ENCODE results near the gene DCLK1. TPM values are rescaled to one million over a fixed set of nuclear protein-coding genes. Genes with fewer than 3 reads are reported as not detected.

The DCLK1 gene
- total RNA-seq, 1 experiment from 2014 or later = 0.10 TPM

DNA sequence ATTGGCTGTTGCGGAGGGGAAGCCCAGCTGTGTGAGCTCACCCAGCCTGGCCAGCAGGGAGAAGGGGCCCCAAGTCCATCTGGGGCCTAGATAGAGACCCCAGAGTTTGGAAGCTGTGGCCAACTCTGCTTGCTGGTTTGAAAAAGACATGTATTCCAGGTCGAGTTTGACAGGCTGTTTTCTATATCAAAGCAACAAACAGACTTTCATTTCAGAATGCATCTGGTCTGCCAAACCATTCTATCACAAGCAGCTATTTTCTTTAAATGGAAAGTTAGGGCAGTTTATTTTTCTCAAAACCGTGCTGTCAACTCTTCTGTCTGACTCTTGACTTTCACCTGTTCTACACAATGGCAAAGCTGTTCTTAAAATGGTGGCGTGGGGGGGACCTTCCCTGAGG is 185.8 kb downstream of the DCLK1 start:
- no peaks in the 10 kb centered on the region for H4K20me1 ChIP-seq (ENCODE audit: insufficient read depth)
- no peak overlapping the region for H3K27ac ChIP-seq (ENCODE audit: low read depth, low read length)
- POLR2A ChIA-PET = no interaction called here
- no peak for DNase-seq (ENCODE audit: low read depth, low spot score)
- CTCF ChIA-PET = no interaction called here
- BruUV-seq (replicated peaks) = no TSS peak
- no peak overlapping the region for H3K4me2 ChIP-seq (ENCODE audit: low read length)
- no peak overlapping the region for H3K9ac ChIP-seq (ENCODE audit: low read length)
- H2AFZ ChIP-seq (ENCODE audit: low read depth, low read length, poor library complexity, severe bottlenecking) = no peak overlapping the region
- TF ChIP-seq ZNF274 (IDR thresholded peaks at IDR 0.05; ENCODE audit: low read depth, low read length) = no peak
- TF ChIP-seq, protein P1, sequence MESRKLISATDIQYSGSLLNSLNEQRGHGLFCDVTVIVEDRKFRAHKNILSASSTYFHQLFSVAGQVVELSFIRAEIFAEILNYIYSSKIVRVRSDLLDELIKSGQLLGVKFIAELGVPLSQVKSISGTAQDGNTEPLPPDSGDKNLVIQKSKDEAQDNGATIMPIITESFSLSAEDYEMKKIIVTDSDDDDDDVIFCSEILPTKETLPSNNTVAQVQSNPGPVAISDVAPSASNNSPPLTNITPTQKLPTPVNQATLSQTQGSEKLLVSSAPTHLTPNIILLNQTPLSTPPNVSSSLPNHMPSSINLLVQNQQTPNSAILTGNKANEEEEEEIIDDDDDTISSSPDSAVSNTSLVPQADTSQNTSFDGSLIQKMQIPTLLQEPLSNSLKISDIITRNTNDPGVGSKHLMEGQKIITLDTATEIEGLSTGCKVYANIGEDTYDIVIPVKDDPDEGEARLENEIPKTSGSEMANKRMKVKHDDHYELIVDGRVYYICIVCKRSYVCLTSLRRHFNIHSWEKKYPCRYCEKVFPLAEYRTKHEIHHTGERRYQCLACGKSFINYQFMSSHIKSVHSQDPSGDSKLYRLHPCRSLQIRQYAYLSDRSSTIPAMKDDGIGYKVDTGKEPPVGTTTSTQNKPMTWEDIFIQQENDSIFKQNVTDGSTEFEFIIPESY (IDR thresholded peaks at IDR 0.05; ENCODE audit: extremely low read depth, insufficient replicate concordance, low read length) = no peak
- no peak for ATAC-seq
- no peak overlapping the region for H3K4me3 ChIP-seq (replicated peaks in 1 of 2; ENCODE audit: low read depth in 1 of 2, low read length in 2 of 2)
- H3K36me3 ChIP-seq (ENCODE audit: control insufficient read depth in 1 of 2, insufficient read depth in 2 of 2, low read length in 2 of 2) = no peaks in the 10 kb centered on the region
- H3K9me3 ChIP-seq (ENCODE audit: control insufficient read depth in 1 of 2, insufficient read depth in 1 of 2, low read depth in 1 of 2, low read length in 2 of 2) = no peaks in the 10 kb centered on the region
- no peaks in the 10 kb centered on the region for H3K79me2 ChIP-seq (ENCODE audit: insufficient read depth, low read length)
- intact Hi-C loops (cut with micrococcal nuclease) = no loop called here
- peaks cover 4% of the 10 kb centered on the region; the same call in 1 of the 2 replicates for H3K27me3 ChIP-seq (ENCODE audit: insufficient read depth, low read length)
- H3K9me2 ChIP-seq (ENCODE audit: insufficient read depth) = no peaks in the 10 kb centered on the region
- H3K4me1 ChIP-seq (ENCODE audit: control insufficient read depth in 1 of 2, insufficient read depth in 2 of 2, low read length in 2 of 2) = no peaks in the 10 kb centered on the region
- RAD21 ChIA-PET (ENCODE audit: low non-redundant PET in 1 of 2, low total read pairs in 2 of 2, uncharacterized antibody in 2 of 2, unreplicated experiment in 2 of 2) = no interaction called here

DNA sequence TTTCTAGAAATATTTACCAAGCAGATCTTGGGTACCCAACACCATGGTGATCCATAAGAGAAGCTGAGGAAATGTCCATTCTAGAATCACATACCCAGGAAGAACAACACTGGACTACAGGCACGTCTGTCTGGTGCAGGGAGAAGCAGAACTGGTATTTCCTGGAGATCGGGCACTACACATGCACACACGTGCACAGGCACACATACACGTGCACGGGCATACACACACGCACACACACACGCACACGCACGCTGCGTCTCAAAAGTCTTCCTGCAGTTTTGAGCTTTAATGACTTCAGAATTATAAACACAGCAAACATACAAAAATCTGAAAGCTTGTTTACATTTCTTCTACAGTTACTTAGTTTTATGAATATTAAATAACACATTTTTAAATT is 189.8 kb downstream of the DCLK1 start:
- ChIA-PET RAD21 (ENCODE audit: low non-redundant PET in 1 of 2, low total read pairs in 2 of 2, uncharacterized antibody in 2 of 2, unreplicated experiment in 2 of 2) (no interaction called here), CTCF (no interaction called here), POLR2A (no interaction called here)
- no peaks in the 10 kb centered on the region for H3K4me1 ChIP-seq (ENCODE audit: control insufficient read depth in 1 of 2, insufficient read depth in 2 of 2, low read length in 2 of 2)
- H3K9ac ChIP-seq (ENCODE audit: low read length) = no peak overlapping the region
- no peak overlapping the region for H2AFZ ChIP-seq (ENCODE audit: low read depth, low read length, poor library complexity, severe bottlenecking)
- no peaks in the 10 kb centered on the region for H3K9me3 ChIP-seq (ENCODE audit: control insufficient read depth in 1 of 2, insufficient read depth in 1 of 2, low read depth in 1 of 2, low read length in 2 of 2)
- H3K4me3 ChIP-seq (replicated peaks in 1 of 2; ENCODE audit: low read depth in 1 of 2, low read length in 2 of 2) = no peak overlapping the region
- no peaks in the 10 kb centered on the region; the same call in 1 of the 2 replicates for H3K27me3 ChIP-seq (ENCODE audit: insufficient read depth, low read length)
- H3K4me2 ChIP-seq (ENCODE audit: low read length) = no peak overlapping the region
- no peaks in the 10 kb centered on the region for H3K9me2 ChIP-seq (ENCODE audit: insufficient read depth)
- no peaks in the 10 kb centered on the region for H3K79me2 ChIP-seq (ENCODE audit: insufficient read depth, low read length)
- no peak overlapping the region for H3K27ac ChIP-seq (ENCODE audit: low read depth, low read length)
- no peak for DNase-seq (ENCODE audit: low read depth, low spot score)
- intact Hi-C loops (cut with micrococcal nuclease) = no loop called here
- no peak for ATAC-seq
- no peak for TF ChIP-seq TCF7L2 (IDR thresholded peaks at IDR 0.05; ENCODE audit: borderline replicate concordance, extremely low read depth, insufficient read depth, insufficient read length)
- no TSS peak for BruUV-seq (replicated peaks)
- H3K36me3 ChIP-seq (ENCODE audit: control insufficient read depth in 1 of 2, insufficient read depth in 2 of 2, low read length in 2 of 2) = no peaks in the 10 kb centered on the region
- H4K20me1 ChIP-seq (ENCODE audit: insufficient read depth) = no peaks in the 10 kb centered on the region
